Vagina (tissue), 2 donors: ENCODE measurements around the gene SMIM10.

Experiments used
- POLR2AphosphoS5 ChIP-seq, 2 donors: sonication (generic); formaldehyde crosslinking; IDR thresholded peaks; one replicate each; pipeline ENCODE4 v1.9.0; 2017; ENCODE audit warnings: antibody characterized with exemption in 2 of 2, mild to moderate bottlenecking in 2 of 2, low read depth in 1 of 2; ENCODE audit not compliant: insufficient read depth in 1 of 2
- TF ChIP-seq, protein P1 (sequence below), 3 experiments: fragments of 450-650 bp in 2 of 3; fragments of 200-600 bp in 1 of 3; sonication (generic) in 1 of 3; IDR thresholded peaks; one replicate each; pipeline ENCODE4 v1.5.1; 2017 to 2019; ENCODE audit warnings: antibody characterized with exemption in 3 of 3, mild to moderate bottlenecking in 2 of 3, moderate library complexity in 2 of 3

DNA sequence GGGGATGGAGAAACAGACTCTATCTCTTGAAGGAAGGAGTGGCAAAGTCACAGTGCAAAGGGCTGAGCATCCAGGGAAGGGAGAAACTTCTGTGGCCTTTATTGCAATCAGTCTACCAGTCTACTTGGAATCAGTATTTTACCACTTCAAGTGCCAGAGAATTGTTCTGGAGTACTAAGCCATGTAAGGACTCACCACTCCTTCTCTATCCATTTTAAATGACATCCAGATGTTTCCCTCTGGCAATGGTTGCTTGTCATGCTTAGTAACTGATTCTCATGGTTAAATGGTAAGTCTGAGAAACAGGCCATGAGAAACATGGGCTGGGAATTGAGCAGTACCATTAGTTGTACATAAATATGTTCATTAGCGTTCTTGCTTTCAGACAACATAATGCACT is 21.1 kb upstream of the SMIM10 start:
- TF ChIP-seq, protein P1, sequence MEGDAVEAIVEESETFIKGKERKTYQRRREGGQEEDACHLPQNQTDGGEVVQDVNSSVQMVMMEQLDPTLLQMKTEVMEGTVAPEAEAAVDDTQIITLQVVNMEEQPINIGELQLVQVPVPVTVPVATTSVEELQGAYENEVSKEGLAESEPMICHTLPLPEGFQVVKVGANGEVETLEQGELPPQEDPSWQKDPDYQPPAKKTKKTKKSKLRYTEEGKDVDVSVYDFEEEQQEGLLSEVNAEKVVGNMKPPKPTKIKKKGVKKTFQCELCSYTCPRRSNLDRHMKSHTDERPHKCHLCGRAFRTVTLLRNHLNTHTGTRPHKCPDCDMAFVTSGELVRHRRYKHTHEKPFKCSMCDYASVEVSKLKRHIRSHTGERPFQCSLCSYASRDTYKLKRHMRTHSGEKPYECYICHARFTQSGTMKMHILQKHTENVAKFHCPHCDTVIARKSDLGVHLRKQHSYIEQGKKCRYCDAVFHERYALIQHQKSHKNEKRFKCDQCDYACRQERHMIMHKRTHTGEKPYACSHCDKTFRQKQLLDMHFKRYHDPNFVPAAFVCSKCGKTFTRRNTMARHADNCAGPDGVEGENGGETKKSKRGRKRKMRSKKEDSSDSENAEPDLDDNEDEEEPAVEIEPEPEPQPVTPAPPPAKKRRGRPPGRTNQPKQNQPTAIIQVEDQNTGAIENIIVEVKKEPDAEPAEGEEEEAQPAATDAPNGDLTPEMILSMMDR (IDR thresholded peaks at IDR 0.05): no peak
- no peak for TF ChIP-seq POLR2AphosphoS5 (IDR thresholded peaks at IDR 0.05; ENCODE audit: insufficient read depth in 1 of 2, low read depth in 1 of 2)
